HEK293T (cell line): ENCODE data around the gene HSPB9.

ENCODE experiments used
- CTCF ChIA-PET: fragments of 350-600 bp; formaldehyde crosslinking; extraction: SDS; loops from one replicate; lab custom pipeline; 2021; ENCODE audit warnings: antibody characterized with exemption, inconsistent platforms; lab: Yijun Ruan, JAX
- POLR2A ChIA-PET: fragments of 350-600 bp; formaldehyde crosslinking; extraction: SDS; loops from one replicate; lab custom pipeline; 2020; ENCODE audit warnings: antibody characterized with exemption, inconsistent platforms; lab: Yijun Ruan, JAX
- DNase-seq: peaks from one replicate; pipeline ENCODE4 v3.0.0; 2012; ENCODE audit warnings: mixed read lengths; ENCODE audit errors: extremely low spot score
- ARNT ChIP-seq: fragments of 450-650 bp; IDR thresholded peaks from 2 replicates; pipeline ENCODE4 v1.6.1; 2017; ENCODE audit warnings: mild to moderate bottlenecking
- BHLHE40 ChIP-seq: fragments of 450-650 bp; IDR thresholded peaks from 2 replicates; pipeline ENCODE4 v1.6.1; 2016; ENCODE audit warnings: mild to moderate bottlenecking, moderate library complexity, borderline replicate concordance
- CTBP1 ChIP-seq: fragments of 450-650 bp; IDR thresholded peaks from 2 replicates; pipeline ENCODE4 v1.6.1; 2016; ENCODE audit warnings: borderline replicate concordance
- ELF4 ChIP-seq: fragments of 450-650 bp; IDR thresholded peaks from 2 replicates; pipeline ENCODE4 v1.6.1; 2017; ENCODE audit warnings: antibody characterized with exemption
- FOXA1 ChIP-seq: fragments of 450-650 bp; IDR thresholded peaks from 2 replicates; pipeline ENCODE4 v1.6.1; 2016; ENCODE audit warnings: mild to moderate bottlenecking
- FOXK2 ChIP-seq: fragments of 450-650 bp; IDR thresholded peaks from 2 replicates; pipeline ENCODE4 v1.6.1; 2016; ENCODE audit warnings: mild to moderate bottlenecking
- FOXM1 ChIP-seq: fragments of 450-650 bp; IDR thresholded peaks from 2 replicates; pipeline ENCODE4 v1.6.1; 2017; ENCODE audit warnings: mild to moderate bottlenecking, borderline replicate concordance
- HDGF ChIP-seq: fragments of 450-650 bp; IDR thresholded peaks from 2 replicates; pipeline ENCODE4 v1.6.1; 2017; ENCODE audit warnings: antibody characterized with exemption, borderline replicate concordance
- L3MBTL2 ChIP-seq: fragments of 450-650 bp; conservative IDR thresholded peaks from 2 replicates; pipeline ENCODE4 v1.6.1; 2016; ENCODE audit warnings: mild to moderate bottlenecking
- LEF1 ChIP-seq: fragments of 450-650 bp; IDR thresholded peaks from 2 replicates; pipeline ENCODE4 v1.6.1; 2017; ENCODE audit warnings: mild to moderate bottlenecking, borderline replicate concordance
- SP1 ChIP-seq: fragments of 450-650 bp; IDR thresholded peaks from 2 replicates; pipeline ENCODE4 v1.6.1; 2017
- SUZ12 ChIP-seq: fragments of 450-650 bp; IDR thresholded peaks from 2 replicates; pipeline ENCODE4 v1.6.1; 2016; ENCODE audit warnings: mild to moderate bottlenecking
- TARDBP ChIP-seq: fragments of 450-650 bp; IDR thresholded peaks from 2 replicates; pipeline ENCODE4 v1.6.1; 2016
- ZNF384 ChIP-seq: fragments of 450-650 bp; IDR thresholded peaks from 2 replicates; pipeline ENCODE4 v1.6.1; 2016
- TF ChIP-seq, protein P1 (sequence below): fragments of 450-650 bp; IDR thresholded peaks from 2 replicates; pipeline ENCODE4 v1.6.1; 2016

HSPB9 gene

DNA sequence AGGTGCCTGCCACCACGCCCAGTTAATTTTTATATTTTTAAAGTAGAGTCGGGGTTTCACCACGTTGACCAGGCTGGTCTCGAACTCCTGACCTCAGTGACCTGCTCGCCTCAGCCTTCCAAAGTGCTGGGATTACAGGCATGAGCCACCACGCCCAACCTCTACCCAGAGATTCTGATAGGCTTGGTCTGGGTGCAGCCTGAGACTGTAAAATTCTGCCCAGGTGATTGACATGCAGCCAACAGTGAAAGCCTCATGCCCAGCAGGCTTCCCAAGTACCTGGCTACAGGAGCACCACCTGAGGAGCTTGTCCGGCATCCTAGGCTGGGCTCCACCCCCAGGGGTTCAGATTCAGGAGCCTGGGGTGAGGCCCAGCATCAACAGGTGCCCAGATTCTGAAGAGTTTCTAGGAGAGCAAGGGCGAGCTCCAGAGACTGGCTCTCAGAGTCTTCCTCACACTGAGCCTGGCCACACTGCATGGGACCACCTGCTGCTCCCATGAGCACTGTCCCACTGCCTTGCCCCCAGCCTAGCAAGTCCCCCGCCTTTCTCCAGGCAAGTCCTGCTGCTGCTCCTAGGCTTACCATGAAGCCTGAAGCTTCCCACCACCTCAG, 41.0 kb upstream of the HSPB9 start:
- no peak for DNase-seq
- TF ChIP-seq, protein P1, sequence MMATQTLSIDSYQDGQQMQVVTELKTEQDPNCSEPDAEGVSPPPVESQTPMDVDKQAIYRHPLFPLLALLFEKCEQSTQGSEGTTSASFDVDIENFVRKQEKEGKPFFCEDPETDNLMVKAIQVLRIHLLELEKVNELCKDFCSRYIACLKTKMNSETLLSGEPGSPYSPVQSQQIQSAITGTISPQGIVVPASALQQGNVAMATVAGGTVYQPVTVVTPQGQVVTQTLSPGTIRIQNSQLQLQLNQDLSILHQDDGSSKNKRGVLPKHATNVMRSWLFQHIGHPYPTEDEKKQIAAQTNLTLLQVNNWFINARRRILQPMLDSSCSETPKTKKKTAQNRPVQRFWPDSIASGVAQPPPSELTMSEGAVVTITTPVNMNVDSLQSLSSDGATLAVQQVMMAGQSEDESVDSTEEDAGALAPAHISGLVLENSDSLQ, result peak; percentile 34; the same call in 1 of the 2 replicates
- TF ChIP-seq TARDBP, result no peak
- ChIA-PET POLR2A (no interaction called here), CTCF (no interaction called here)

DNA sequence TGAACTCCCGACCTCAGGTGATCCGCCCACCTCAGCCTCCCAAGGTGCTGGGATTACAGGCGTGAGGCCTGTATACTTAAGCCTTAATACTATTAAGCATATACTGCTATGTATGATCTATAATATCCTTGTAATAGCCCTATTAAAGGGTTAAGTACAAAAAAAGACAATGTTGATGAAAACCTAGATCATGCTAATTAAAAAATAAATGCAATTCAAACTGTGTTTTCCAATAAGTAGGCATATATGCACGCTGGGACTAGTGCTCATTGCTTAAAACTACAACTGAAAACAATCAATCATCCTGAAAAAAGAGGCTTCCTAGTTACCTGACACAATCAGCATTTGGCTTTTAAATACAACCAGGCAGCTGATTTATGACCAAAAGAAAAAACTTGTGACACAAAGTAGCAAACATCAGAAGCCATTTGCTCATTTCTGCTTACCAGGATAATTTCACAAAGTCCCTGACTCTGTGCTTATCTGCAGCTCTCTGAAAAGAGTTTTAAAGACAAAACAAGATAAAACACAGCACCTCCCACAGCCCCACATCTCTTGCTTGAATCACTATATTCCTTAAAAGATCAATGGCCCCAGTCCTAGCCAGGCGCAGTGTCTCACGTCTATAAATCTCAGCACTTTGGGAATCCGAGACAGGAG, 35.4 kb upstream of the HSPB9 start:
- no peak for TF ChIP-seq L3MBTL2
- TF ChIP-seq, protein P1, result peak; percentile 87
- no peak for TF ChIP-seq BHLHE40
- no peak for DNase-seq
- POLR2A ChIA-PET, result interaction anchor here (0.6 to 1.2 kb wide), 2 partner anchors 11 to 423 kb away, joined by 3 read pairs; partner anchors contain the start of gene ZNF385C
- CTCF ChIA-PET, result interaction anchor here (0.6 to 1.4 kb wide), 4 partner anchors 14 to 67 kb away, joined by 3 to 4 read pairs (median 4); partner anchors contain the start of gene NKIRAS2

DNA sequence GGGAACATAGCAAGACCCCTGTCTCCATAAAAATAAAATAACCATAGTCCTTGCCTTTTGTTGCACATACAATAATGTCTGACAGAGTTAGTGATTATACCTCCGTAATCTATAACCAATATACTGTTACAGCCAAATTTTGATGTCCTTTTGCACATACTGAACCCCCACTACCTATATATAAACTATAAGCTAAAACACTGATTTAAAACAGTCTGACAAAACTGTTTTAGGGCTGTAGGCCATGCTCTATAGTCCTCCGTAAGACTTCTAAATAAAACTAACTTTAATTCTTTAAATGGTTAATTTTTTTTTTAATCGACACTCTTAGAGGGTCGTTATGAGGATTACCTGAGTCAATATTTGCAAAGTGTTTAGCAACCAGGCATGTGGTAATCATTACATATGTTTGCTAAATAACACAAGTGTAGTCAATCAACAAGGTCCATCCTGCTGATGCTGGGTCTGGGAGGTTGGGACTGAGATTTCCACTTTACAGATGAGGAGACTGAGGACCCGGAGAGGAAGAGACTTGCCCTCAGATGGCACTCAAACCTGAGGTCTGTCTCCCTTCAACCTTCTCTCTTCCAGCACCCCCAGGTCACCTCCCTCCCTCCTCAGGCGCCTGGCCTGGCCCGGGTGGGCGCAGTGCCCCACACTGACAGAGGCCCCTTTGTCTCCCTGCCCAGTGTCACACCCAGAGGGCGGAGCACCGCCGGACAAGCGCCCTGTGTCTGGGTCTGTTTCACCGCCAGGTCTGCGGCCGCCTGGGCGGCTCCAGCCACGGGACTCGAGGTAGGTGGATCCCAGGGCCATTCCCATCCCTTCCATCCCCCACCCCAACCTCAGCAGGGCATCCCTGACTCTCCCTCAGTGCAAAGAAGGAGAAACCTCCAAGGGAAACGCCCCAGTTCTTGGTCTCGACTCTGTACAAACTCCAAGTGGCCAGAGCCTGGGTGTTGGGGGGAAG, 34.6 kb upstream of the HSPB9 start:
- ChIA-PET POLR2A (interaction anchor here (0.6 kb wide), 1 partner anchor 423 kb away, joined by 3 read pairs; no protein-coding TSS in a partner anchor), CTCF (interaction anchor here (0.6 to 1.5 kb wide), 5 partner anchors 13 to 68 kb away, joined by 3 to 5 read pairs (median 4); partner anchors contain the start of gene NKIRAS2)
- DNase-seq, result no peak
- TF ChIP-seq ARNT, result no peak
- no peak for TF ChIP-seq ELF4
- no peak for TF ChIP-seq LEF1
- TF ChIP-seq TARDBP, result no peak
- no peak for TF ChIP-seq FOXM1
- no peak for TF ChIP-seq ZNF384
- TF ChIP-seq, protein P1, result no peak

DNA sequence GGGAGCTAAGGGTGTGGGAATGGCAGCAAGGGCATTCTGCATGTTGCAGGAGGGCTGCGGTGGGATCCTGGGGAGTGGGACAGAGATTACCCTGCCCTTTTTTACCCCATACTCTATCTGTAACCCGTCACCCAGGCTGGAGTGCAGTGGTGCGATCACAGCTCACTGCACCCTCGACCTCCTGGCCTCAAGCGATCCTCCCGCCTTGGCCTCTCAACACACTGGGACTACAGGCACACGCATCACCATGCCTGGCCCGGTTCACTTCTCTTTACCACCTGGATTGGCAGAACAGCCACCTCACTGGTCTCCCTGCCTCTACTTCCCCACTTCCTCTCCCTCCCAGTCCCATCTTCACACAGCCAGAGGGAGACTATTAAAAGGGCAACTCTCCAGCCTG, 33.9 kb upstream of the HSPB9 start:
- ChIA-PET POLR2A (no interaction called here), CTCF (interaction anchor here (1.5 kb wide), 1 partner anchor 13 kb away, joined by 5 read pairs; no protein-coding TSS in a partner anchor)
- TF ChIP-seq, protein P1, result no peak
- TF ChIP-seq CTBP1 (no peak), FOXA1 (no peak), TARDBP (no peak), SUZ12 (no peak), L3MBTL2 (no peak), BHLHE40 (no peak), SP1 (no peak), FOXK2 (no peak), HDGF (no peak), ELF4 (no peak), LEF1 (no peak), ZNF384 (no peak), FOXM1 (no peak)
- DNase-seq, result no peak

DNA sequence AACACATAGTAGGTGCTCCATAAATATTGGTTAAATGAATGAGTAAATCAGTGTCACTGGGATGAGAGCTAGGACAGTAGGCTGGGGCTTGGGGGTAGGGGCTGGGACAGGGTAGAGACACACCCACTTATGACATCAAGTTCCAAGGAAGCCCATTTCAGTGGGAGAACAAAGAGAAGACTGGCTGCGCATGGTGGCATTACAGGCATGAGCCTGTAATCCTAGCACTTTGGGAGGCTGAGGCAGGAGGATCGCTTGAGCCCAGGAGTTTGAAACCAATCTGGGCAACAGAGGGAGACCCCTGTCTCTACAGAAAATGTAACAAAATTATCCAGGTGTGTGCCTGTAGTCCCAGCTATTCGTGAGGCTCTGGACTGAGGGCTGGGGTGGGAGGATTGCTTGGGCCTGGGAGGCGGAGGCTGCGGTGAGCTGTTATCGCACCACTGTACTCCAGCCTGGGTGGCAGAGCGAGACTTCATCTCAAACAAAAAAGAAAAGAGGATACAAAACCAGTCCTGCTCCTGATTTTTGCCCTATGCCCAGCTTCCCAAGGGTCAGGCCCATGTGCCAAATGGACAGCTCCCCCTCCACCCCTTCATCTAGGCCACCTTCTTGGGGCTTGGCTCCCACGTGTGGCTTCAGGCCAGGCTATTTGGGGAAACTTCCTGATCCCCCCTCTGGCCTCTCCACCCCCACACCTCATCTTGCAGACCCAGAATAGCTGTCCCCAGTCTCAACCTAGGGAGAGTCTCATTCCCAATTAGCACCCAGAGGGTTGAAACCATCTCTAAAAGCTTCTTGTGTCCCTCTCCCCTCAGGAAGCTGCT, 31.4 kb upstream of the HSPB9 start:
- POLR2A ChIA-PET, result interaction anchor here (0.7 to 1.5 kb wide), 6 partner anchors 15 to 124 kb away, joined by 3 to 5 read pairs (median 4); partner anchors contain the start of genes C17orf113, CNP, DNAJC7 and NKIRAS2
- DNase-seq, result no peak
- TF ChIP-seq ELF4 (no peak), FOXA1 (no peak), TARDBP (no peak), LEF1 (no peak), SUZ12 (no peak), ZNF384 (no peak), FOXK2 (no peak)
- CTCF ChIA-PET, result interaction anchor here (0.5 to 1.2 kb wide), 5 partner anchors 10 to 128 kb away, joined by 3 to 6 read pairs (median 4); no protein-coding TSS in a partner anchor
